K562 (cell line): ENCODE measurements around the gene CECR2.

Experiments
- ATF3 ChIP-seq, 2 experiments: fragments of 450-650 bp in 1 of 2; sonication (generic) in 1 of 2; formaldehyde crosslinking in 1 of 2; IDR thresholded peaks in 1 of 2; conservative IDR thresholded peaks in 1 of 2; 2 replicates each; pipeline versions ENCODE4 v1.6.1 to v1.8.1; 2016 to 2023; ENCODE audit warnings: mild to moderate bottlenecking in 2 of 2, moderate library complexity in 2 of 2, inconsistent platforms in 1 of 2, missing genetic modification reagents in 1 of 2
- CEBPB ChIP-seq: fragments of 450-650 bp; IDR thresholded peaks from 2 replicates; pipeline ENCODE4 v1.6.1; 2016; ENCODE audit warnings: missing genetic modification characterization, missing compliant biosample characterization
- JUN ChIP-seq, 2 experiments: sonication (generic) in 1 of 2; formaldehyde crosslinking in 1 of 2; IDR thresholded peaks; 2 replicates each; pipeline versions ENCODE4 v1.6.1 to v1.8.0; 2012 to 2022; ENCODE audit warnings: borderline replicate concordance in 2 of 2, mild to moderate bottlenecking in 2 of 2, improper control_type of control experiment in 1 of 2, low read depth in 1 of 2, low read length in 1 of 2, missing genetic modification reagents in 1 of 2
- POLR2A ChIP-seq: fragments of 450-650 bp; conservative IDR thresholded peaks from 2 replicates; pipeline ENCODE4 v1.6.1; 2016
- PURB ChIP-seq: sonication (generic); formaldehyde crosslinking; IDR thresholded peaks from 2 replicates; pipeline ENCODE4 v1.9.0; 2021; ENCODE audit warnings: low read depth, mild to moderate bottlenecking, missing genetic modification reagents
- RAD51 ChIP-seq: fragments of 450-650 bp; IDR thresholded peaks from 2 replicates; pipeline ENCODE4 v1.7.1; 2016; ENCODE audit warnings: low read depth, mild to moderate bottlenecking, borderline replicate concordance
- SMAD1 ChIP-seq: fragments of 150-350 bp; IDR thresholded peaks from 2 replicates; pipeline ENCODE4 v1.6.1; 2014; ENCODE audit warnings: low read length, low read depth; ENCODE audit not compliant: partially characterized antibody
- SP1 ChIP-seq: sonication (generic); formaldehyde crosslinking; IDR thresholded peaks from 2 replicates; pipeline ENCODE4 v1.8.1; 2022; ENCODE audit warnings: mild to moderate bottlenecking, missing genetic modification reagents
- SRSF1 ChIP-seq: fragments of 200-400 bp; formaldehyde crosslinking; IDR thresholded peaks from 2 replicates; pipeline ENCODE4 v1.6.1; 2017; ENCODE audit warnings: mild to moderate bottlenecking, low read depth, low read length, moderate library complexity
- YY1 ChIP-seq, 3 experiments: IDR thresholded peaks; 2 replicates each; pipeline ENCODE4 v1.6.1; 2011; ENCODE audit warnings: low read length in 2 of 3, mild to moderate bottlenecking in 2 of 3, moderate library complexity in 2 of 3, borderline replicate concordance in 1 of 3, control low read depth in 1 of 3, low read depth in 1 of 3; ENCODE audit not compliant: insufficient read depth in 3 of 3, insufficient replicate concordance in 2 of 3, control insufficient read depth in 1 of 3, insufficient read length in 1 of 3; ENCODE audit errors: extremely low read depth in 1 of 3
- ZNF239 ChIP-seq: fragments of 250-450 bp; sonication (Bioruptor Pico); IDR thresholded peaks from 2 replicates; pipeline ENCODE4 v1.4.0; 2020; ENCODE audit warnings: mild to moderate bottlenecking
- TF ChIP-seq, protein P1 (sequence below), 3 experiments: IDR thresholded peaks in 2 of 3; conservative IDR thresholded peaks in 1 of 3; 2 replicates each; pipeline ENCODE4 v1.5.1; 2011 to 2012; ENCODE audit warnings: low read length in 3 of 3, mild to moderate bottlenecking in 3 of 3, control low read depth in 2 of 3, improper control_type of control experiment in 1 of 3, inconsistent platforms in 1 of 3, low read depth in 1 of 3, mixed read lengths in 1 of 3, moderate library complexity in 1 of 3; ENCODE audit not compliant: insufficient read depth in 2 of 3
- TF ChIP-seq, protein P2 (sequence below): sonication (generic); formaldehyde crosslinking; IDR thresholded peaks from 2 replicates; pipeline ENCODE4 v1.8.1; 2023; ENCODE audit warnings: mild to moderate bottlenecking, missing genetic modification reagents

GRCh38 chr22:17579535-17579981 lies 210.3 kb downstream of the CECR2 start:
- TF ChIP-seq JUN (IDR thresholded peaks at IDR 0.05; ENCODE audit: borderline replicate concordance, low read depth, low read length) (no peak), JUN (CRISPR knock-in tag; IDR thresholded peaks at IDR 0.05; ENCODE audit: borderline replicate concordance) (no peak), ATF3 (IDR thresholded peaks at IDR 0.05) (no peak), ATF3 (CRISPR knock-in tag; conservative IDR thresholded peaks at IDR 0.05) (no peak), ZNF239 (CRISPR knock-in tag) (no peak), PURB (CRISPR knock-in tag) (no peak), SRSF1 (no peak), SP1 (CRISPR knock-in tag) (no peak), RAD51 (no peak), POLR2A (no peak), SMAD1 (no peak), CEBPB (tag) (no peak), YY1 (IDR thresholded peaks at IDR 0.05; ENCODE audit: borderline replicate concordance in 1 of 3, control insufficient read depth in 1 of 3, extremely low read depth in 1 of 3, insufficient read depth in 3 of 3, insufficient read length in 1 of 3, insufficient replicate concordance in 2 of 3, low read depth in 1 of 3, low read length in 2 of 3) (no peak)
- TF ChIP-seq, protein P1, sequence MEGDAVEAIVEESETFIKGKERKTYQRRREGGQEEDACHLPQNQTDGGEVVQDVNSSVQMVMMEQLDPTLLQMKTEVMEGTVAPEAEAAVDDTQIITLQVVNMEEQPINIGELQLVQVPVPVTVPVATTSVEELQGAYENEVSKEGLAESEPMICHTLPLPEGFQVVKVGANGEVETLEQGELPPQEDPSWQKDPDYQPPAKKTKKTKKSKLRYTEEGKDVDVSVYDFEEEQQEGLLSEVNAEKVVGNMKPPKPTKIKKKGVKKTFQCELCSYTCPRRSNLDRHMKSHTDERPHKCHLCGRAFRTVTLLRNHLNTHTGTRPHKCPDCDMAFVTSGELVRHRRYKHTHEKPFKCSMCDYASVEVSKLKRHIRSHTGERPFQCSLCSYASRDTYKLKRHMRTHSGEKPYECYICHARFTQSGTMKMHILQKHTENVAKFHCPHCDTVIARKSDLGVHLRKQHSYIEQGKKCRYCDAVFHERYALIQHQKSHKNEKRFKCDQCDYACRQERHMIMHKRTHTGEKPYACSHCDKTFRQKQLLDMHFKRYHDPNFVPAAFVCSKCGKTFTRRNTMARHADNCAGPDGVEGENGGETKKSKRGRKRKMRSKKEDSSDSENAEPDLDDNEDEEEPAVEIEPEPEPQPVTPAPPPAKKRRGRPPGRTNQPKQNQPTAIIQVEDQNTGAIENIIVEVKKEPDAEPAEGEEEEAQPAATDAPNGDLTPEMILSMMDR (IDR thresholded peaks at IDR 0.05 in 2 of 3, conservative IDR thresholded peaks at IDR 0.05 in 1 of 3; ENCODE audit: insufficient read depth in 2 of 3, low read depth in 1 of 3, low read length in 3 of 3), result no peak
- TF ChIP-seq, protein P2, sequence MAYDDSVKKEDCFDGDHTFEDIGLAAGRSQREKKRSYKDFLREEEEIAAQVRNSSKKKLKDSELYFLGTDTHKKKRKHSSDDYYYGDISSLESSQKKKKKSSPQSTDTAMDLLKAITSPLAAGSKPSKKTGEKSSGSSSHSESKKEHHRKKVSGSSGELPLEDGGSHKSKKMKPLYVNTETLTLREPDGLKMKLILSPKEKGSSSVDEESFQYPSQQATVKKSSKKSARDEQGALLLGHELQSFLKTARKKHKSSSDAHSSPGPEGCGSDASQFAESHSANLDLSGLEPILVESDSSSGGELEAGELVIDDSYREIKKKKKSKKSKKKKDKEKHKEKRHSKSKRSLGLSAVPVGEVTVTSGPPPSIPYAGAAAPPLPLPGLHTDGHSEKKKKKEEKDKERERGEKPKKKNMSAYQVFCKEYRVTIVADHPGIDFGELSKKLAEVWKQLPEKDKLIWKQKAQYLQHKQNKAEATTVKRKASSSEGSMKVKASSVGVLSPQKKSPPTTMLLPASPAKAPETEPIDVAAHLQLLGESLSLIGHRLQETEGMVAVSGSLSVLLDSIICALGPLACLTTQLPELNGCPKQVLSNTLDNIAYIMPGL (CRISPR knock-in tag), result no peak
